K562 (cell line): ENCODE results near the gene ELMO1. TPM values are rescaled to one million over a fixed set of nuclear protein-coding genes. Genes with fewer than 3 reads are reported as not detected.

Experiments used
- ATAC-seq: fragments of 200-7000 bp; cut with Tn5 transposase; 3 replicates; pipeline ENCODE4 v1.9.1; 2020; ENCODE audit warnings: moderate library complexity
- BruUV-seq: library from RNA; stranded (reverse); fragments of 400-500 nt; replicated peaks from 2 replicates; lab custom pipeline; 2021; lab: Mats Ljungman, UMichigan
- CTCF ChIA-PET: fragments of 300-600 bp; formaldehyde crosslinking; extraction: SDS; loops from one replicate; lab custom pipeline; 2021; ENCODE audit warnings: low intra/inter-chr PET ratio; lab: Yijun Ruan, JAX
- POLR2A ChIA-PET: fragments of 300-600, 350-650 bp; sonication (Branson Sonifier 250); formaldehyde crosslinking; extraction: SDS; loops from one replicate; lab custom pipeline; 2021; ENCODE audit warnings: antibody characterized with exemption, inconsistent platforms; lab: Yijun Ruan, JAX
- DNase-seq, 4 experiments: peaks; one replicate each; pipeline versions ENCODE4 v3.0.0 to v3.0.0-alpha.2; 2011 to 2018; ENCODE audit warnings: low spot score in 3 of 4, mixed read lengths in 3 of 4; ENCODE audit errors: extremely low read depth in 1 of 4
- FAIRE-seq: peaks from 2 replicates; lab custom pipeline; 2011; peaks lifted over from hg19 to GRCh38; lab: Jason Lieb, UNC
- H2AFZ ChIP-seq: 2 replicates; pipeline ENCODE4 v1.6.0; 2011; ENCODE audit warnings: low read depth, low read length, control low read depth, inconsistent platforms
- H3K27ac ChIP-seq: fragments of 200-600 bp; 3 replicates; pipeline ENCODE4 v1.8.0; 2011; ENCODE audit warnings: low read depth, mild to moderate bottlenecking, control low read depth, inconsistent platforms, low read length, moderate library complexity, mixed read lengths; ENCODE audit errors: extremely low read depth
- H3K27me3 ChIP-seq, 2 experiments: fragments of 300-600 bp in 1 of 2; 2 replicates in 1 of 2; 3 replicates in 1 of 2; pipeline versions ENCODE4 v1.6.0 to v1.8.0; 2011; ENCODE audit warnings: inconsistent platforms in 2 of 2, low read length in 2 of 2, mild to moderate bottlenecking in 1 of 2, mixed read lengths in 1 of 2, moderate library complexity in 1 of 2; ENCODE audit not compliant: control insufficient read depth in 2 of 2, insufficient read depth in 2 of 2
- H3K36me3 ChIP-seq: fragments of 300-600 bp; 3 replicates; pipeline ENCODE4 v1.8.0; 2011; ENCODE audit warnings: mild to moderate bottlenecking, low read length, inconsistent platforms; ENCODE audit not compliant: control insufficient read depth, insufficient read depth
- H3K4me1 ChIP-seq, 2 experiments: fragments of 200-600 bp in 1 of 2; replicated peaks in 1 of 2; 2 replicates in 1 of 2; 3 replicates in 1 of 2; pipeline versions ENCODE4 v1.5.1 to v1.8.0; 2011; ENCODE audit warnings: inconsistent platforms in 2 of 2, low read length in 2 of 2, mild to moderate bottlenecking in 1 of 2, mixed read lengths in 1 of 2, moderate library complexity in 1 of 2; ENCODE audit not compliant: control insufficient read depth in 2 of 2, insufficient read depth in 2 of 2
- H3K4me2 ChIP-seq: 2 replicates; pipeline ENCODE4 v1.6.1; 2011; ENCODE audit warnings: low read length, control low read depth, inconsistent platforms, mixed read lengths; ENCODE audit not compliant: insufficient read depth
- H3K4me3 ChIP-seq: fragments of 200-600 bp; sonication (generic), shearing (Covaris generic); 2 replicates; pipeline ENCODE4 v1.5.1; 2016; ENCODE audit warnings: control low read depth, inconsistent platforms
- H3K79me2 ChIP-seq: fragments of 200-600 bp; 3 replicates; pipeline ENCODE4 v1.8.0; 2011; ENCODE audit warnings: low read length, inconsistent platforms; ENCODE audit not compliant: control insufficient read depth, insufficient read depth
- H3K9ac ChIP-seq, 2 experiments: 2 replicates each; pipeline versions ENCODE4 v1.6.0 to v1.6.1; 2011; ENCODE audit warnings: low read depth in 2 of 2, low read length in 2 of 2, control low read depth in 1 of 2, inconsistent platforms in 1 of 2, mild to moderate bottlenecking in 1 of 2, mixed read lengths in 1 of 2; ENCODE audit not compliant: insufficient read depth in 1 of 2
- H3K9me1 ChIP-seq: one replicate; pipeline ENCODE4 v1.6.0; 2011; ENCODE audit warnings: inconsistent platforms, mild to moderate bottlenecking, low read length, moderate library complexity; ENCODE audit not compliant: control insufficient read depth, insufficient read depth
- H3K9me3 ChIP-seq: replicated peaks from 2 replicates; pipeline ENCODE4 v1.5.1; 2011; ENCODE audit warnings: low read depth, low read length, inconsistent platforms; ENCODE audit not compliant: control insufficient read depth, insufficient read depth
- H4K20me1 ChIP-seq: replicated peaks from 2 replicates; pipeline ENCODE4 v1.6.1; 2011; ENCODE audit warnings: low read length, inconsistent platforms, mixed read lengths; ENCODE audit not compliant: control insufficient read depth, insufficient read depth
- LARP7 ChIP-seq: fragments of 450-650 bp; IDR thresholded peaks from 2 replicates; pipeline ENCODE4 v1.6.1; 2016
- POLR3G ChIP-seq: IDR thresholded peaks from 2 replicates; pipeline ENCODE4 v1.6.1; 2011; ENCODE audit not compliant: insufficient read length, insufficient replicate concordance; ENCODE audit errors: extremely low read depth
- WGBS: fragments of 100-300 bp; shearing (Covaris generic); methylation state at CpG from one replicate; pipeline ENCODE4 v1.1.6; 2016; ENCODE audit warnings: low coverage, mixed read lengths; ENCODE audit not compliant: insufficient coverage; ENCODE audit errors: missing lambda C conversion rate; 5-methylcytosine and 5-hydroxymethylcytosine counted together
- in situ Hi-C: fragments of 300-500 bp; cut with MboI; formaldehyde crosslinking; loops from 4 replicates; pipeline ENCODE4 v1.15.0; 2018; ENCODE audit warnings: inconsistent platforms, mixed read lengths
- intact Hi-C: fragments of 100-400 bp; cut with micrococcal nuclease; formaldehyde crosslinking; loops from 2 replicates; pipeline ENCODE4 v1.14.2; 2022
- polyA plus RNA-seq, 8 experiments: library from polyadenylated mRNA; depleted of rRNA in 4 of 8; stranded (reverse) in 5 of 8; unstranded in 3 of 8; fragments of >200 nt; fragmentation: Nextera tagmentation in 2 of 8; fragmentation: Illumina TruSeq in 1 of 8; extraction: Ambion mirVana in 2 of 8; extraction: Trizol in 1 of 8; gene quantifications; 2 replicates each; pipeline versions ENCODE4 v1.2.1 to v1.2.3, GENCODE V29; 2011 to 2014; ENCODE audit warnings: inconsistent platforms in 1 of 8, missing spikeins in 1 of 8
- total RNA-seq, 7 experiments: library from RNA; depleted of rRNA in 6 of 7; stranded (reverse); fragments of >200 nt in 6 of 7; fragmentation: Illumina TruSeq in 2 of 7; extraction: Trizol in 2 of 7; gene quantifications; 2 replicates each; pipeline versions ENCODE4 v1.2.1 to v1.2.3, GENCODE V29; 2011 to 2021; ENCODE audit warnings: low replicate concordance in 1 of 7

Gene ELMO1
- total and polyA plus RNA-seq, 9 of the 15 experiments (the other 6 are each of a cell fraction or from before 2014, with no cell fraction given) = 0.36 to 7.2 (median 3.6) TPM

- Histone ChIP-seq H3K9me1 (no peaks in the 10 kb centered on the region), H3K36me3 (no peaks in the 10 kb centered on the region), H3K4me1 (peaks cover 0 to 6% of the 10 kb centered on the region in 2 experiments; a peak in 1 of 5 replicates), H3K27me3 (no peaks in the 10 kb centered on the region), H3K4me3 (no peak overlapping the region), H4K20me1 (no peaks in the 10 kb centered on the region), H3K9me3 (no peaks in the 10 kb centered on the region), H3K79me2 (no peaks in the 10 kb centered on the region), H3K9ac (no peak overlapping the region), H3K27ac (no peak overlapping the region), H3K4me2 (no peak overlapping the region), H2AFZ (no peak overlapping the region)
- in situ Hi-C loops = no loop called here
- FAIRE-seq (no peak), DNase-seq (no peak), ATAC-seq (no peak)
- POLR2A ChIA-PET = interaction anchor here (0.6 kb wide), 1 partner anchor 250 kb away, joined by 4 read pairs; no protein-coding TSS in a partner anchor
- intact Hi-C loops = no loop called here
- CTCF ChIA-PET = no interaction called here
- no peak for TF ChIP-seq LARP7
- no TSS peak for BruUV-seq
Observed at GRCh38 chr7:37035631-37036030, 413.0 kb downstream of the ELMO1 start.

GRCh38 chr7:37033141-37033540, 415.5 kb downstream of the ELMO1 start:
- H3K27me3 ChIP-seq = no peaks in the 10 kb centered on the region
- intact Hi-C loops = no loop called here
- no peak for DNase-seq
- in situ Hi-C loops = no loop called here
- H3K4me1 ChIP-seq = peaks cover 0 to 6% of the 10 kb centered on the region in 2 experiments; a peak in 1 of 5 replicates
- ChIA-PET CTCF (no interaction called here), POLR2A (no interaction called here)
- H3K9me1 ChIP-seq = no peaks in the 10 kb centered on the region
- H3K9me3 ChIP-seq = no peaks in the 10 kb centered on the region
- no peak for FAIRE-seq
- no peak overlapping the region for H3K27ac ChIP-seq
- H3K79me2 ChIP-seq = no peaks in the 10 kb centered on the region
- H2AFZ ChIP-seq = no peak overlapping the region
- no peak for TF ChIP-seq POLR3G
- 21% methylated on average over 8 of the region's 8 CpGs for WGBS
- H4K20me1 ChIP-seq = no peaks in the 10 kb centered on the region
- no peaks in the 10 kb centered on the region for H3K36me3 ChIP-seq
- ATAC-seq = no peak
- no TSS peak for BruUV-seq
- no peak overlapping the region for H3K9ac ChIP-seq
- no peak overlapping the region for H3K4me2 ChIP-seq
- no peak overlapping the region for H3K4me3 ChIP-seq
